Stimulated activated CD8-positive, alpha-beta memory T cell treated with anti-CD3 and anti-CD28 coated beads, Interleukin-15, amount 100 ng/mL, for 24 hours (primary cell): Measurements from ENCODE around the gene MCM10.

Experiments
- DNase-seq: peaks from one replicate; pipeline ENCODE4 v3.0.0-alpha.2; 2020; ENCODE audit warnings: low read depth

The MCM10 gene

DNA sequence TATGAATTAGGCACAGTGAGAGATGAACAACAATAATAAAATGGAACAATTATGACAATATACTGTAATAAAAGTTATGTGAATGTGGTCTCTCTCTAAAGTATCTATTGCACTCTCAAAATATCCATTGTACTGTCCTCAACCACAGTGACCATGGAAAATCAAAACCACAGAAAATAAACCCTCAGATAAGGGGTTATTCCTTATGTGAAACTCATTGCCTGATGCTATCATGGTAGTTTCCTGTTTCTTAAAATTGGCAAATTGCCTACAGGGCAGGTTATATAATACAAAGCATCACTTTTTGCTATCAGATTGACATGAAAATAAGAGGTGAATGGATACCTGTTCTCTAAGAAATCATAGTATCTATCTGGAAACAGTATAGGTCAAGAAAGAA, 3.8 kb downstream of the MCM10 start:
- no peak for DNase-seq

GRCh38 chr10:13167568-13167967, 6.2 kb downstream of the MCM10 start:
- no peak for DNase-seq

- DNase-seq = no peak
Observed at GRCh38 chr10:13168781-13169180, 7.4 kb downstream of the MCM10 start.

DNA sequence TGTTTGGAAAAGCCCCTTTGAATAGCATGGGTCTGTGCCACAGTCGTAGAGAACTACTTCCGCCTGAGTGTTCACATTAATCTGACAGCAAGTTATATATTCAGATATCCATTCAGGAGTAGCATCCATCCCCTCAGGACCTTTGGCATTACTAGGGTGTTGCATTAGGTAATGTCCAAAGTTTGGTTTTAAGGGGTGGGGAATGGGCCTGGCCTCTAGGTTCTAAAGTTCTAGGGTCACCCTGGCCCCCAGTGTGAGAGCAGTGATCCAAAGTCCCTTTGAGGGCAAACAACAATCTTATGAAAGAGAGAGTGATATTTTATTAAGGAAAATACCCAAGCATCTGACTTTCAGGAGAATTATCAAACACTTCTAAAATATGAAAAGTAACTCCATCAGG, 12.3 kb downstream of the MCM10 start:
- DNase-seq = no peak

DNA sequence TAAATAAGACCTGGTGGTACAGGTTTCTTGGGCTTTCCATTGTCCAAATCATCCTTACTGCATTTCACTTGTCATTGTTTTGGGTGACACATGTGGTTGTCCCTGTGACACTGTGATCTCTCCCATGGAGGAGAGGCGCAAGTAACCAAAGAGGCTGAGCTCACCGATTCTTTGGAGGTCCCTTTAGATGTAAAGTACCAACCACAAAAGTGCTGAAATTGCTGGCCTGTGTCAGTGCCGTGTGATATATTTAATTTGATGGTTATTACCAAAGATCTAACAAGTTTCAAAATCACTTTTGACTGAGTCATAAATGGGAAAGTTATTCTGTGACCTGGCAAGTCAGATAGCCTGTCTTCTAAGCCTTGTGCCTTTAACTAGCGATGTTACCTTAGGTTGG, 19.4 kb downstream of the MCM10 start:
- DNase-seq = no peak

- DNase-seq = no peak
Observed at GRCh38 chr10:13182424-13182823, 21.1 kb downstream of the MCM10 start.

GRCh38 chr10:13183625-13184024, 22.3 kb downstream of the MCM10 start:
- DNase-seq = no peak

GRCh38 chr10:13184276-13184675, 22.9 kb downstream of the MCM10 start:
- DNase-seq = no peak

- DNase-seq = no peak
Observed at GRCh38 chr10:13184730-13185514, 23.6 kb downstream of the MCM10 start.

- DNase-seq = no peak
Observed at GRCh38 chr10:13187135-13187534, 25.8 kb downstream of the MCM10 start.

GRCh38 chr10:13188593-13188992, 27.2 kb downstream of the MCM10 start:
- DNase-seq = no peak

- DNase-seq = no peak
Observed at GRCh38 chr10:13189961-13190360, 28.6 kb downstream of the MCM10 start.

DNA sequence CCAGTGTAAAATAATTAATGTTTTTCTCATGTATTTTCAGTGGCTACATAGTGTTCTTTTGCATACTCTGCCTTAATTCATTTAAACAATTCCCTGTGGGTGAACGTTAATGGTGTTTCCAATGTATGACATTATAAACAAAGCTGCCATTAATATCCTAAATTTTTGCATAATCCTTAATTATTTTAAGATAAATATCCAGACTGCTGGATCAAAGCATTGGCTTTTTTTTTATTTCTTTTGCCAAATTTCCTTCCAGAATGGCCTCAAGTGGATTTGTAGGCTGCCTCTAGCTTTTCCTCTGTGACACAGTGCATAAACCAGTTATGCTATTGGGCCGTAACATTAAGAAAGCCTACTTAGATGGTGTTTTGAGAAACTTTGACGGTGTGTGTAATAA, 29.5 kb downstream of the MCM10 start:
- no peak for DNase-seq

- no peak for DNase-seq
Observed at GRCh38 chr10:13191362-13191761, 30.0 kb downstream of the MCM10 start.

GRCh38 chr10:13193637-13194036, 32.3 kb downstream of the MCM10 start:
- no peak for DNase-seq

DNA sequence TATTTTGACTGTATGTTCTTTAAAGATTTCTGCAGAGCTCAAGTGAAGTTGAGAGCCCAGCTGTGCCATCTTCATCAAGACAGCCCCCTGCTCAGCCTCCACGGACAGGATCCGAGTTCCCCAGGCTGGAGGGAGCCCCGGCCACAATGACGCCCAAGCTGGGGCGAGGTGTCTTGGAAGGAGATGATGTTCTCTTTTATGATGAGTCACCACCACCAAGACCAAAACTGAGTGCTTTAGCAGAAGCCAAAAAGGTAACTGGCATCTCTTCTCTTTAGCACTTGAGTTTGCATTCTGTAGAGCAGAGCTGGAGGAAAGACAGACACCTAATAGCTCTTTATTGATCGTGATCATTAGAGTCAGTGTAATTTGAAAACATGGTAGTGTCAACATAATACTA, 33.7 kb downstream of the MCM10 start:
- no peak for DNase-seq

DNA sequence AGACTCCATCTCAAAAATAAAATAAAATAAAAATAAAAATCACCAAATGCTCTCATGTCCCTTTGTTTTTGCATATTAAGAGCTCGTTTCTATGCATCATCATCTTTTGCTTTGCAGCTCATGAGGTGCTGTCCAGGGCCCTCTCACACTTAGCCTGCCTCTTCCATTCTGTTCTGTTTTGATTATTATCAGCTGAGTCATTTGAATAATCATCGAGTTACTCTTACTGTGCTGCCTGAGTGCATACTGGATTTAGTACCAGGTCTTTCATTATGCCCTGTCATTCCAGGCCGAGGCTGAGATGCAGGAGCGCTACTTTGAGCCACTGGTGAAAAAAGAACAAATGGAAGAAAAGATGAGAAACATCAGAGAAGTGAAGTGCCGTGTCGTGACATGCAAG, 39.8 kb downstream of the MCM10 start:
- no peak for DNase-seq

DNA sequence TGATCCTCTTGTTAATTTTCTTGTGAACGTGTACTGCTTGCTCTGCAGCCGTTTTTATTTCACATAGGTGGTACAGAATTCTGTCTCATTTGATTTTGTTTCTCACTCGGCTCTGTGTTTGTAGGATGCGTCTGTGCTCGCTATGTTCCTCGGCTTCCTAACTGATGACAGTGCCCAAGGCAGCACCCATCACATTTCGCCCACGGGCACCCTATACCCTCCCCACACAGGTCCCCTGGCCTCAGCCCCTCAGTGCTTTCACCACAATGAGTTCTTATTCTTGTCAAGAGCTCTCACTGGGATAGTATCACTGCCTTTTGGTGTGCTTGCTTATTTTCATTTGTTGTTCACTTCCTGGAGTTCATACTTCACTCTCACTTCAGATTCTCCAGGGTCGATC, 44.7 kb downstream of the MCM10 start:
- no peak for DNase-seq

GRCh38 chr10:13206546-13207443, 45.4 kb downstream of the MCM10 start:
- DNase-seq = no peak

GRCh38 chr10:13213163-13213562, 51.8 kb downstream of the MCM10 start:
- no peak for DNase-seq

DNA sequence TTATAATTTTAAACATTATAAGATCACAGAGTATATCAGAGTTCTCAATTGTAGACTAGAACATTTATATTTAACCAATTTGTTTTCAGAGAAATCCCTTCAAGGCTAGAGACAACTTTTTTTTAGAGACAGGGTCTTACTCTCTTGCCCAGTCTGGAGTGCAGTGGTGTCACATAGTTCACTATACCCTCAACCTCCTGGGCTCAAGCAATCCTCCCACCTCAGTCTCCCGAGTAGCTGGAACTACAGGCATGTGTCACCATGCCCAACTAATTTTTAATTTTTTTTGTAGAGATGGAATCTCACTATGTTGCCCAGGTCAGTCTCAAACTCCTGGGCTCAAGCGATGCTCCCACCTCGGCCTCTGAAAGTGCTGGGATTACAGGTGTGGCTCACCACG, 57.5 kb downstream of the MCM10 start:
- no peak for DNase-seq

DNA sequence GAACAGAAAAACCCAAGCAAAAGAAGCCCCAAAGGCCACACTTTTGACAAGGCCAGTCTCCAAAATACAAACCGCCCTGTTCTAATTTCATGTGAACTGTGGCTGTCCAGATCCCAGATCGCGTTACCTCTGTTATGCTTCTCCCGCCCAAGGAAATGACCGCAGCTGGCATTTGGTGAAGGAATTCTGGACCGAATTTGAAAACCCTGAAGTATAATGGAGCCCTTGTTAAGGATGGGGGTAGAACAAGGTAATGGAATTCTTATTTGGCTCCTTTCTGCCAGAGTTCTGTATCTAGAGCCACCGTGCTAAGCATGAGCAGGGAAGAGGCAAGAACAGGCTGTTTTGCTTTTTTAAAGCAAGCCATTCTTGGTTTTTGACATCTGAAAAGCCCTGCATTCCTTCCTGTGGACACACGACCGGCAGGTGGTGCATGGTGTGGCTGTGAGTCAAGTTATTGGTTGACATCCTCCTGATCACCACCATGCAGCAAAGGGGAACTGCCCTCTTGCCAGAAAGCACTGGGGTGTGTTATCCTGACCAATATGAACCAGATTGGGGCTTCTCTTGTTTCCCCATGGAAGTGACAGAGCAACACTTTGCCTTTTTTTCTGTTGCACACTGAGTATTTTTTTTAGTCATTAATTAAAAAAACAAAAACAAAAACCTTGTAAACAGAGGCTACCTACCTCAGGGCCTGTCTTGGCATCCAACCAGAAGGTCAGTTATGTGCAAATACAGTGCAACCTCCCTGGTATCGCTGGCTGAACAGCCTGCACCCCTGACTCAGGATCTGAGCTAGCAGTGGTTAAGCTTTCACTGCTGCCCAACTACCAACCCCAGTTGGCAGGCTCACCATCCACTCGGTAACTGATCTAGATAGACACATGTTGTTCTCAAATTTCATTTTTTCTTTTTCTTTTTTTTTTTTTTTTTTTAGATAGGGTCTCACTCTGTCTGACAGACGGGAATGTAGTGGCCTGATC, 58.6 kb downstream of the MCM10 start:
- no peak for DNase-seq
